ENCODE data around the gene MPV17.

- TF ChIP-seq, protein P1, sequence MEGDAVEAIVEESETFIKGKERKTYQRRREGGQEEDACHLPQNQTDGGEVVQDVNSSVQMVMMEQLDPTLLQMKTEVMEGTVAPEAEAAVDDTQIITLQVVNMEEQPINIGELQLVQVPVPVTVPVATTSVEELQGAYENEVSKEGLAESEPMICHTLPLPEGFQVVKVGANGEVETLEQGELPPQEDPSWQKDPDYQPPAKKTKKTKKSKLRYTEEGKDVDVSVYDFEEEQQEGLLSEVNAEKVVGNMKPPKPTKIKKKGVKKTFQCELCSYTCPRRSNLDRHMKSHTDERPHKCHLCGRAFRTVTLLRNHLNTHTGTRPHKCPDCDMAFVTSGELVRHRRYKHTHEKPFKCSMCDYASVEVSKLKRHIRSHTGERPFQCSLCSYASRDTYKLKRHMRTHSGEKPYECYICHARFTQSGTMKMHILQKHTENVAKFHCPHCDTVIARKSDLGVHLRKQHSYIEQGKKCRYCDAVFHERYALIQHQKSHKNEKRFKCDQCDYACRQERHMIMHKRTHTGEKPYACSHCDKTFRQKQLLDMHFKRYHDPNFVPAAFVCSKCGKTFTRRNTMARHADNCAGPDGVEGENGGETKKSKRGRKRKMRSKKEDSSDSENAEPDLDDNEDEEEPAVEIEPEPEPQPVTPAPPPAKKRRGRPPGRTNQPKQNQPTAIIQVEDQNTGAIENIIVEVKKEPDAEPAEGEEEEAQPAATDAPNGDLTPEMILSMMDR (IDR thresholded peaks at IDR 0.05): no peak
- no peak for TF ChIP-seq POLR2A (IDR thresholded peaks at IDR 0.05)
- TF ChIP-seq POLR2AphosphoS5 (IDR thresholded peaks at IDR 0.05): no peak
- TF ChIP-seq EP300 (IDR thresholded peaks at IDR 0.05): no peak
These were observed 6.1 kb downstream of the MPV17 start for GRCh38 chr2:27316655-27317412.

Data from suprapubic skin (tissue), 4 donors.